ENCODE data around the gene STIM1.

The STIM1 gene

DNA sequence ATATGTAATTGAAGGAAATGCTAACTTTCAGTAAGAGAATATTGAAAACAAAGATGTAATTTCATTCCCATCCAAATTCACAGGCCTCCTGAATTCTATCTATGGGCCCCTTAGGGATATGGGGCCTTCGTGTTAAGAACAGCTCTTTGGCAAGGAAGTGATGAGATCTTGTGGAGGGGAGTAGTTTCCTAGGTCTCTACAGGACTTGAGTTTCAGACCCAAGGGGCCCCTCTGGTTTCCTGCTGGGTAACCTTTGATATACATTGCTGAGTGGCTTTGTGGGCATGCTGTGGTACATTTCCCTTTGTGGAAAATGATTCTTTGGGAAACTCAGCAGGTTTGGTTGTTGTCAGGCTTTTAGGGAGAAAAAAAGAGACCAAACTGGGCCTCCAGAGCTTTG, 6.2 kb downstream of the STIM1 start:
- Histone ChIP-seq H3K27ac (ENCODE audit: low read depth, low read length, poor library complexity, severe bottlenecking) (no peak overlapping the region), H3K9me3 (ENCODE audit: low read length) (no peaks in the 10 kb centered on the region), H3K9ac (ENCODE audit: low read length) (no peak overlapping the region), H4K20me1 (ENCODE audit: insufficient read depth, low read length) (no peaks in the 10 kb centered on the region), H3K9me2 (ENCODE audit: low read depth, low read length) (no peaks in the 10 kb centered on the region), H3K4me3 (ENCODE audit: low read depth, low read length, poor library complexity, severe bottlenecking) (no peak overlapping the region), H2AFZ (ENCODE audit: low read length) (no peak overlapping the region), H3K27me3 (ENCODE audit: insufficient read depth, low read length) (no peaks in the 10 kb centered on the region), H3F3A (ENCODE audit: insufficient read depth, low read length) (no peaks in the 10 kb centered on the region), H3K4me2 (ENCODE audit: low read length) (no peak overlapping the region), H3K4me1 (ENCODE audit: insufficient read depth, low read length, severe bottlenecking) (peaks cover 85% of the 10 kb centered on the region), H3K36me3 (ENCODE audit: insufficient read depth, low read length) (no peaks in the 10 kb centered on the region), H3K79me2 (ENCODE audit: insufficient read depth, low read length) (peaks cover 61% of the 10 kb centered on the region)
- TF ChIP-seq, protein P1, sequence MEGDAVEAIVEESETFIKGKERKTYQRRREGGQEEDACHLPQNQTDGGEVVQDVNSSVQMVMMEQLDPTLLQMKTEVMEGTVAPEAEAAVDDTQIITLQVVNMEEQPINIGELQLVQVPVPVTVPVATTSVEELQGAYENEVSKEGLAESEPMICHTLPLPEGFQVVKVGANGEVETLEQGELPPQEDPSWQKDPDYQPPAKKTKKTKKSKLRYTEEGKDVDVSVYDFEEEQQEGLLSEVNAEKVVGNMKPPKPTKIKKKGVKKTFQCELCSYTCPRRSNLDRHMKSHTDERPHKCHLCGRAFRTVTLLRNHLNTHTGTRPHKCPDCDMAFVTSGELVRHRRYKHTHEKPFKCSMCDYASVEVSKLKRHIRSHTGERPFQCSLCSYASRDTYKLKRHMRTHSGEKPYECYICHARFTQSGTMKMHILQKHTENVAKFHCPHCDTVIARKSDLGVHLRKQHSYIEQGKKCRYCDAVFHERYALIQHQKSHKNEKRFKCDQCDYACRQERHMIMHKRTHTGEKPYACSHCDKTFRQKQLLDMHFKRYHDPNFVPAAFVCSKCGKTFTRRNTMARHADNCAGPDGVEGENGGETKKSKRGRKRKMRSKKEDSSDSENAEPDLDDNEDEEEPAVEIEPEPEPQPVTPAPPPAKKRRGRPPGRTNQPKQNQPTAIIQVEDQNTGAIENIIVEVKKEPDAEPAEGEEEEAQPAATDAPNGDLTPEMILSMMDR (IDR thresholded peaks at IDR 0.05; ENCODE audit: low read length) = no peak
- TF ChIP-seq EZH2 (IDR thresholded peaks at IDR 0.05; ENCODE audit: borderline replicate concordance, low read length) = no peak

DNA sequence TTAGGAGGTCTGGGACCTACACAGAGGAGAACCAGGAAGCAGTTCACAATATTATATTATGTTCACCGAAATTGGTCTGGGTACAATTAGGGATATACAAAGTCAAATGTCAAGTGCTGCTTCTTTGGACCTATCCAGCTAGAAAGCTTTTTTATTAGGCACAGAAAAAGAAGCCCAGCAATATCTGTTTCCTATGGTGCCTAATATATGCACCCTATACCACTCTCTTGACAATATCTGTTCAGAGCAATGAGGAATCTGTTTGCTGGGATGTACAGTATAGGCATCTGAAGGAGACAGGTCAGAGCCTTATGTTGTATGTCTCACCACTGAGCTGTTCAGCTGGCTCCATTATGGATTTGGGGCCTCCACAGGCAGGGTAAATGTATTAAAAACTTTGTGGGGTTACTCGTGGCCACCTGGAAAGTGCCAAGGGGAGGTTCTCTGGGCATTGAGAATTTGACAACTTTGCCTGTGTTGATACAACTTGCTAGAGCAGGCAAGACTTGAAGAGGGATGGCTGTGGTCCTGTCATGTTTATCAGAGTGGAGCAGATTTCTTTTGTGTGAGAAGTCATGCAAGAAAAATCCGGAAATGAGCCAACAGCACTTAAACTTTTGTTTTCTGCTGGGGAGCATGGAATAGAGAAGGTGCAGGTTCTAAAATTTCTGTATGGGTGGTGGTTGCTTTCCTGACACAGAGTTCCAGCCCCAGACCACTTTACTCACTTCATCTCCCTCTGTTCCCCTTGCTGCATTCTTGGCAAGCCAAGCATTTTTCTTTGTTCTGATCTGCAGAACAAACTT, 10.1 kb downstream of the STIM1 start:
- Histone ChIP-seq H4K20me1 (ENCODE audit: insufficient read depth, low read length) (no peaks in the 10 kb centered on the region), H3K27ac (ENCODE audit: low read depth, low read length, poor library complexity, severe bottlenecking) (peak overlapping the region; percentile 89), H3K4me2 (ENCODE audit: low read length) (peak overlapping the region; percentile 59), H3K4me3 (ENCODE audit: low read depth, low read length, poor library complexity, severe bottlenecking) (peak overlapping the region; percentile 15), H3K36me3 (ENCODE audit: insufficient read depth, low read length) (no peaks in the 10 kb centered on the region), H3K79me2 (ENCODE audit: insufficient read depth, low read length) (peaks cover 43% of the 10 kb centered on the region), H3K9me3 (ENCODE audit: low read length) (no peaks in the 10 kb centered on the region), H3K27me3 (ENCODE audit: insufficient read depth, low read length) (no peaks in the 10 kb centered on the region), H2AFZ (ENCODE audit: low read length) (no peak overlapping the region), H3K4me1 (ENCODE audit: insufficient read depth, low read length, severe bottlenecking) (peaks cover 64% of the 10 kb centered on the region), H3K9me2 (ENCODE audit: low read depth, low read length) (no peaks in the 10 kb centered on the region), H3F3A (ENCODE audit: insufficient read depth, low read length) (no peaks in the 10 kb centered on the region; the same call in 1 of the 2 replicates), H3K9ac (ENCODE audit: low read length) (peak overlapping the region; percentile 45; the same call in 1 of the 2 replicates)
- TF ChIP-seq EZH2 (IDR thresholded peaks at IDR 0.05; ENCODE audit: borderline replicate concordance, low read length) = no peak
- TF ChIP-seq, protein P1 (IDR thresholded peaks at IDR 0.05; ENCODE audit: low read length) = no peak

DNA sequence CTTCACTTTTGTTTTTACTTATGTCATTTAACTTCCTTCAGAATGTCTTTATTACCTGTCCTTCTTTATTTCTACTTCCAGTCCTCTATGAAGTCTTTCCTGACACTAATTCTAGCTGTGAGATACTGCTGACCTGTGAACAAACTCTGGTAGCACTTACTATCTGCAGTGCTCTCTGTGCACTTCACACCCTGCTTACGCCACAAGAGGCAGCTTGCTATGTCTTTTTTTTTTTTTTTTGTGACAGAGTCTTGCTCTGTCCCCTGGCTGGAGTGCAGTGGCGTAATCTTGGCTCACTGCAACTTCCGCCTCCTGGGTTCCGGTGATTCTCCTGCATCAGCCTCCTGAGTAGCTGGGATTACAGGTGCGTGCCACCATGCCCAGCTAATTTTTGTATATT, 10.7 kb downstream of the STIM1 start:
- TF ChIP-seq, protein P1 (IDR thresholded peaks at IDR 0.05; ENCODE audit: low read length) = peak; percentile 27; the same call in 1 of the 2 replicates
- no peak for TF ChIP-seq EZH2 (IDR thresholded peaks at IDR 0.05; ENCODE audit: borderline replicate concordance, low read length)
- H3K4me2 ChIP-seq (ENCODE audit: low read length) = peak overlapping the region; percentile 59
- H3K9me2 ChIP-seq (ENCODE audit: low read depth, low read length) = no peaks in the 10 kb centered on the region
- peak overlapping the region; percentile 89 for H3K27ac ChIP-seq (ENCODE audit: low read depth, low read length, poor library complexity, severe bottlenecking)
- H3K4me3 ChIP-seq (ENCODE audit: low read depth, low read length, poor library complexity, severe bottlenecking) = no peak overlapping the region
- H3K36me3 ChIP-seq (ENCODE audit: insufficient read depth, low read length) = no peaks in the 10 kb centered on the region
- no peaks in the 10 kb centered on the region for H4K20me1 ChIP-seq (ENCODE audit: insufficient read depth, low read length)
- H3K4me1 ChIP-seq (ENCODE audit: insufficient read depth, low read length, severe bottlenecking) = peaks cover 64% of the 10 kb centered on the region
- no peaks in the 10 kb centered on the region; the same call in 1 of the 2 replicates for H3F3A ChIP-seq (ENCODE audit: insufficient read depth, low read length)
- H3K27me3 ChIP-seq (ENCODE audit: insufficient read depth, low read length) = no peaks in the 10 kb centered on the region
- peaks cover 38% of the 10 kb centered on the region for H3K79me2 ChIP-seq (ENCODE audit: insufficient read depth, low read length)
- no peak overlapping the region for H2AFZ ChIP-seq (ENCODE audit: low read length)
- H3K9me3 ChIP-seq (ENCODE audit: low read length) = no peaks in the 10 kb centered on the region
- peak overlapping the region; percentile 45; the same call in 1 of the 2 replicates for H3K9ac ChIP-seq (ENCODE audit: low read length)

All from OCI-LY1 (cell line).